H1 (cell line): ENCODE results near the gene SGCD.

Experiments
- CTCF ChIP-seq, 3 experiments: IDR thresholded peaks; 1 replicate in 2 of 3; 2 replicates in 1 of 3; pipeline versions ENCODE4 v1.5.1 to v1.6.1; 2011; ENCODE audit warnings: low read length in 3 of 3, mild to moderate bottlenecking in 3 of 3, inconsistent platforms in 2 of 3, low read depth in 1 of 3, moderate library complexity in 1 of 3; ENCODE audit not compliant: insufficient read depth in 1 of 3; ENCODE audit errors: control extremely low read depth in 1 of 3
- EZH2 ChIP-seq: fragments of 200-600 bp; sonication (generic); IDR thresholded peaks from 2 replicates; pipeline ENCODE4 v1.7.1; 2012; ENCODE audit warnings: low read depth, mild to moderate bottlenecking, moderate library complexity, low read length, inconsistent platforms; ENCODE audit not compliant: severe bottlenecking
- JUND ChIP-seq: IDR thresholded peaks from 2 replicates; pipeline ENCODE4 v1.6.1; 2011; ENCODE audit warnings: mild to moderate bottlenecking, improper control_type of control experiment, low read length
- ZNF274 ChIP-seq: IDR thresholded peaks from 2 replicates; pipeline ENCODE4 v1.7.0; 2012; ENCODE audit warnings: low read length, borderline replicate concordance; ENCODE audit errors: extremely low read depth
- TF ChIP-seq, protein P1 (sequence below): IDR thresholded peaks from 2 replicates; pipeline ENCODE4 v1.6.1; 2012; ENCODE audit warnings: inconsistent platforms

DNA sequence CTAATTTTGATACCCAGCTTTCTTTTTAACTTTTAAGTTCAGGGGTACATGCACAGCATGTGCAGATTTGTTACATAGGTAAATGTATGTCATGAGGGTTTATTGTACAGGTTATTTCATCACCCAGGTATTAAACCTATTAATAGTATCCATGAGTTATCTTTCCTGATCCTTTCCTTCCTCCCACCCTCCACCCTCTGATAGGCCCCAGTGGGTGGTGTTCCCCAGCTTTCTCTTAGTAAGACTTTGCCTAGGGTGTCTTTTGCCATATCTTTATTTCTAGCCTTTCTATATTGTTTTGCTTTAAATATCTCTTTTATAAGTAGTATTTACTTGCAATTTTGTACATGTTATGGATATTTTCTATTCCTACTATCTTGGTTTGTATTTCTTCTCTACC, 243.7 kb downstream of the SGCD start:
- TF ChIP-seq ZNF274 (no peak), CTCF (IDR thresholded peaks at IDR 0.05; ENCODE audit: control extremely low read depth in 1 of 3, insufficient read depth in 1 of 3, low read depth in 1 of 3, low read length in 3 of 3) (no peak), EZH2 (no peak), JUND (no peak)
- TF ChIP-seq, protein P1, sequence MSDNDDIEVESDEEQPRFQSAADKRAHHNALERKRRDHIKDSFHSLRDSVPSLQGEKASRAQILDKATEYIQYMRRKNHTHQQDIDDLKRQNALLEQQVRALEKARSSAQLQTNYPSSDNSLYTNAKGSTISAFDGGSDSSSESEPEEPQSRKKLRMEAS: no peak
